SK-N-SH (cell line): ENCODE data around the gene NUDT22. TPM values are rescaled to one million over a fixed set of nuclear protein-coding genes. Genes with fewer than 3 reads are reported as not detected.

ENCODE experiments used
- CTCF ChIA-PET: fragments of 300-600, 350-600 bp; formaldehyde crosslinking; extraction: SDS; loops from one replicate; lab custom pipeline; 2021; lab: Yijun Ruan, JAX
- POLR2A ChIA-PET: fragments of 350-600 bp; sonication (Branson Sonifier 250); formaldehyde crosslinking; extraction: SDS; loops from one replicate; lab custom pipeline; 2020; ENCODE audit warnings: antibody characterized with exemption, inconsistent platforms; lab: Yijun Ruan, JAX
- DNase-seq: peaks from one replicate; pipeline ENCODE4 v3.0.0; 2012
- H2AFZ ChIP-seq: fragments of 200-600 bp; sonication (generic); 2 replicates; pipeline ENCODE4 v1.8.1; 2016; ENCODE audit warnings: antibody characterized with exemption, mild to moderate bottlenecking, low read depth
- H3F3A ChIP-seq: fragments of 200-600 bp; sonication (generic); replicated peaks from 2 replicates; pipeline ENCODE3; 2016; ENCODE audit warnings: antibody characterized with exemption, mild to moderate bottlenecking; ENCODE audit not compliant: insufficient read depth
- H3K27ac ChIP-seq, 2 experiments: fragments of 200-500 bp in 1 of 2; fragments of 200-600 bp in 1 of 2; sonication (Bioruptor generic) in 1 of 2; sonication (generic), shearing (Covaris generic) in 1 of 2; 2 replicates each; pipeline versions ENCODE4 v1.5.1 to v1.6.1; 2014 to 2016; ENCODE audit warnings: low read depth in 2 of 2, inconsistent platforms in 1 of 2, low read length in 1 of 2, mild to moderate bottlenecking in 1 of 2, mixed read lengths in 1 of 2
- H3K27me3 ChIP-seq: fragments of 200-600 bp; sonication (generic), shearing (Covaris generic); 2 replicates; pipeline ENCODE4 v1.6.1; 2016; ENCODE audit warnings: mixed run types; ENCODE audit not compliant: insufficient read depth
- H3K36me3 ChIP-seq, 2 experiments: fragments of 200-500 bp in 1 of 2; fragments of 200-600 bp in 1 of 2; sonication (Bioruptor generic) in 1 of 2; sonication (generic) in 1 of 2; replicated peaks in 1 of 2; 2 replicates each; pipeline versions ENCODE3 to v1.5.1; 2014 to 2016; ENCODE audit warnings: low read length in 1 of 2, mild to moderate bottlenecking in 1 of 2; ENCODE audit not compliant: insufficient read depth in 2 of 2, control insufficient read depth in 1 of 2
- H3K4me1 ChIP-seq, 2 experiments: fragments of 200-500 bp in 1 of 2; fragments of 200-600 bp in 1 of 2; sonication (Bioruptor generic) in 1 of 2; sonication (generic), shearing (Covaris generic) in 1 of 2; 2 replicates each; pipeline versions ENCODE4 v1.5.1 to v1.6.1; 2014 to 2016; ENCODE audit warnings: low read depth in 1 of 2, low read length in 1 of 2, mixed run types in 1 of 2; ENCODE audit not compliant: insufficient read depth in 2 of 2, control insufficient read depth in 1 of 2
- H3K4me2 ChIP-seq: fragments of 200-600 bp; sonication (generic), shearing (Covaris generic); 2 replicates; pipeline ENCODE4 v1.6.1; 2017; ENCODE audit warnings: mixed run types
- H3K4me3 ChIP-seq, 2 experiments: fragments of 200-500 bp in 1 of 2; fragments of 200-600 bp in 1 of 2; sonication (Bioruptor generic) in 1 of 2; sonication (generic), shearing (Covaris generic) in 1 of 2; 2 replicates each; pipeline versions ENCODE4 v1.5.1 to v1.8.1; 2014 to 2016; ENCODE audit warnings: low read depth in 2 of 2, inconsistent platforms in 1 of 2, low read length in 1 of 2, mild to moderate bottlenecking in 1 of 2, mixed read lengths in 1 of 2, moderate library complexity in 1 of 2
- H3K79me2 ChIP-seq: fragments of 200-600 bp; sonication (generic); 2 replicates; pipeline ENCODE4 v1.8.1; 2017; ENCODE audit warnings: mild to moderate bottlenecking; ENCODE audit not compliant: insufficient read depth
- H3K9ac ChIP-seq: fragments of 200-600 bp; sonication (generic); 2 replicates; pipeline ENCODE4 v1.6.1; 2017; ENCODE audit warnings: mixed run types
- H3K9me2 ChIP-seq: fragments of 200-600 bp; sonication (generic); 2 replicates; pipeline ENCODE4 v1.6.1; 2017; ENCODE audit warnings: mixed run types
- H3K9me3 ChIP-seq: fragments of 200-600 bp; sonication (generic); 2 replicates; pipeline ENCODE4 v1.6.1; 2017; ENCODE audit warnings: mixed run types, mild to moderate bottlenecking, moderate library complexity
- H4K20me1 ChIP-seq: fragments of 200-600 bp; sonication (generic); 2 replicates; pipeline ENCODE4 v1.6.1; 2017; ENCODE audit warnings: mild to moderate bottlenecking, mixed run types; ENCODE audit not compliant: insufficient read depth
- CTCF ChIP-seq: fragments of 200-600 bp; sonication (generic); IDR thresholded peaks from 2 replicates; pipeline ENCODE4 v1.6.1; 2017; ENCODE audit warnings: antibody characterized with exemption, mild to moderate bottlenecking, moderate library complexity
- ELF1 ChIP-seq: IDR thresholded peaks from 2 replicates; pipeline ENCODE4 v1.4.0; 2012
- FOSL2 ChIP-seq: IDR thresholded peaks from 2 replicates; pipeline ENCODE4 v1.4.0; 2012; ENCODE audit warnings: low read depth, mild to moderate bottlenecking, moderate library complexity, borderline replicate concordance
- FOXM1 ChIP-seq: IDR thresholded peaks from 2 replicates; pipeline ENCODE4 v1.4.0; 2012; ENCODE audit warnings: low read depth, mild to moderate bottlenecking
- GABPA ChIP-seq: IDR thresholded peaks from 2 replicates; pipeline ENCODE4 v1.4.0; 2012; ENCODE audit warnings: low read depth, mild to moderate bottlenecking
- MXI1 ChIP-seq: IDR thresholded peaks from 2 replicates; pipeline ENCODE4 v1.6.1; 2012; ENCODE audit warnings: mild to moderate bottlenecking, low read depth, low read length, improper control_type of control experiment
- NRF1 ChIP-seq: IDR thresholded peaks from 2 replicates; pipeline ENCODE4 v1.6.1; 2012; ENCODE audit warnings: low read depth, mild to moderate bottlenecking, low read length
- PBX3 ChIP-seq: IDR thresholded peaks from 2 replicates; pipeline ENCODE4; 2012
- RCOR1 ChIP-seq: fragments of 150-350 bp; IDR thresholded peaks from 2 replicates; pipeline ENCODE4 v1.6.1; 2017; ENCODE audit warnings: antibody characterized with exemption, low read length
- REST ChIP-seq: IDR thresholded peaks from 2 replicates; pipeline ENCODE4 v1.6.1; 2012; ENCODE audit warnings: mild to moderate bottlenecking, low read depth, low read length, moderate library complexity
- RFX5 ChIP-seq: IDR thresholded peaks from 2 replicates; pipeline ENCODE4 v1.6.1; 2012; ENCODE audit warnings: mild to moderate bottlenecking, improper control_type of control experiment, low read length
- SMC3 ChIP-seq: IDR thresholded peaks from 2 replicates; pipeline ENCODE4 v1.6.1; 2012; ENCODE audit warnings: low read depth, low read length, improper control_type of control experiment
- TEAD4 ChIP-seq: IDR thresholded peaks from 2 replicates; pipeline ENCODE4 v1.4.0; 2012; ENCODE audit warnings: mild to moderate bottlenecking, borderline replicate concordance; ENCODE audit not compliant: insufficient read depth
- USF1 ChIP-seq: IDR thresholded peaks from 2 replicates; pipeline ENCODE4 v1.4.0; 2012; ENCODE audit warnings: low read depth, borderline replicate concordance
- WGBS: methylation state at CpG from one replicate; pipeline ENCODE4 v1.1.6; 2017; ENCODE audit warnings: low lambda C conversion rate; 5-methylcytosine and 5-hydroxymethylcytosine counted together
- polyA plus RNA-seq, 3 experiments: library from polyadenylated mRNA; depleted of rRNA; stranded (reverse); fragments of >200 nt; gene quantifications; 2 replicates each; pipeline ENCODE4 v1.2.3, GENCODE V29; 2012
- TF ChIP-seq, protein P1 (sequence below): IDR thresholded peaks from 2 replicates; pipeline ENCODE4 v1.4.0; 2012; ENCODE audit warnings: low read depth, borderline replicate concordance

The NUDT22 gene
- polyA plus RNA-seq, 1 of the 3 experiments (the other 2 are of a cell fraction), result 72.7 TPM

DNA sequence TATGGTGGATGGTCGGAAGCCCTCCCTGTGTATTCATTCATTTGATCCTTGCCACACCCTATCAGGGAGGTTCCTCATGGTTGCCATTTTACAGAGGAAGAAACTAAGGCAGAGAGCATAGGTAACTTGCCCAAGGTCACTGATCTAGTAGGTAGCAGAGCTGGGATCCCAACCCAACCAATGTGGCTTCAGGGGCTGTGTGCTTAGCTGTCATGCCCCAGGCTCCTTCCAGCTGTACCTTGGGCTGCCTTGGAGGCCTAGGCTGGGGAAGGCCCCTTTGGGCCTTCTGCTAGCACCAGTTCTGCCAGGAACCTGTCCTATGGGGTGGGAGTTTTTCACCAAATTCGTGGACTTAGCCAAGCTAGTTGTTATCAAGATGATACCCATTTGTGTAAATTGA is 49.8 kb downstream of the NUDT22 start:
- no peak for DNase-seq
- Histone ChIP-seq H3K4me1 (peaks cover 0 to 8% of the 10 kb centered on the region in 2 experiments; a peak in 1 of 4 replicates), H4K20me1 (no peaks in the 10 kb centered on the region), H3K27ac (no peak overlapping the region), H3F3A (peaks cover 16% of the 10 kb centered on the region), H3K9me3 (no peaks in the 10 kb centered on the region), H3K9ac (no peak overlapping the region), H2AFZ (no peak overlapping the region), H3K79me2 (peaks cover 22% of the 10 kb centered on the region), H3K36me3 (peaks cover 3 to 22% of the 10 kb centered on the region in 2 experiments), H3K27me3 (no peaks in the 10 kb centered on the region), H3K9me2 (no peaks in the 10 kb centered on the region), H3K4me2 (no peak overlapping the region), H3K4me3 (no peak overlapping the region)
- ChIA-PET POLR2A (interaction anchor here (0.6 kb wide), 1 partner anchor 9 kb away, joined by 3 read pairs; no protein-coding TSS in a partner anchor), CTCF (interaction anchor here (7.6 kb wide), 1 partner anchor 27 kb away, joined by 139 read pairs; the partner anchor contains the start of genes CATSPERZ and ESRRA)
- WGBS, result 85% methylated on average over 2 of the region's 2 CpGs
- TF ChIP-seq CTCF, result no peak
- no peak for TF ChIP-seq FOXM1
- no peak for TF ChIP-seq NRF1
- TF ChIP-seq SMC3, result no peak
- no peak for TF ChIP-seq GABPA
- no peak for TF ChIP-seq MXI1
- TF ChIP-seq RFX5, result no peak
- no peak for TF ChIP-seq ELF1
- no peak for TF ChIP-seq REST
- TF ChIP-seq PBX3, result no peak
- no peak for TF ChIP-seq RCOR1
- TF ChIP-seq, protein P1, sequence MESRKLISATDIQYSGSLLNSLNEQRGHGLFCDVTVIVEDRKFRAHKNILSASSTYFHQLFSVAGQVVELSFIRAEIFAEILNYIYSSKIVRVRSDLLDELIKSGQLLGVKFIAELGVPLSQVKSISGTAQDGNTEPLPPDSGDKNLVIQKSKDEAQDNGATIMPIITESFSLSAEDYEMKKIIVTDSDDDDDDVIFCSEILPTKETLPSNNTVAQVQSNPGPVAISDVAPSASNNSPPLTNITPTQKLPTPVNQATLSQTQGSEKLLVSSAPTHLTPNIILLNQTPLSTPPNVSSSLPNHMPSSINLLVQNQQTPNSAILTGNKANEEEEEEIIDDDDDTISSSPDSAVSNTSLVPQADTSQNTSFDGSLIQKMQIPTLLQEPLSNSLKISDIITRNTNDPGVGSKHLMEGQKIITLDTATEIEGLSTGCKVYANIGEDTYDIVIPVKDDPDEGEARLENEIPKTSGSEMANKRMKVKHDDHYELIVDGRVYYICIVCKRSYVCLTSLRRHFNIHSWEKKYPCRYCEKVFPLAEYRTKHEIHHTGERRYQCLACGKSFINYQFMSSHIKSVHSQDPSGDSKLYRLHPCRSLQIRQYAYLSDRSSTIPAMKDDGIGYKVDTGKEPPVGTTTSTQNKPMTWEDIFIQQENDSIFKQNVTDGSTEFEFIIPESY, result no peak
- no peak for TF ChIP-seq USF1
- TF ChIP-seq TEAD4, result no peak
- TF ChIP-seq FOSL2, result no peak
